HL-60 (cell line): Measurements from ENCODE around the gene CNDP1.

Experiments used
- DNase-seq, 2 experiments: peaks; one replicate each; pipeline ENCODE4 v3.0.0-alpha.2; 2010 to 2020; ENCODE audit warnings: low read depth in 1 of 2, low spot score in 1 of 2
- H3K27ac ChIP-seq: fragments of 250-450 bp; sonication (Bioruptor Pico); replicated peaks from 2 replicates; pipeline ENCODE4 v1.5.1; 2020; ENCODE audit warnings: mild to moderate bottlenecking, moderate library complexity
- H3K27me3 ChIP-seq: fragments of 250-450 bp; sonication (Bioruptor Pico); 2 replicates; pipeline ENCODE4 v1.5.1; 2021; ENCODE audit warnings: mild to moderate bottlenecking, moderate library complexity; ENCODE audit not compliant: insufficient read depth, poor library complexity, severe bottlenecking
- H3K4me3 ChIP-seq: replicated peaks from 2 replicates; pipeline ENCODE4 v1.5.1; 2011; ENCODE audit warnings: mild to moderate bottlenecking, control low read depth, low read length; ENCODE audit not compliant: insufficient read depth
- GABPA ChIP-seq: IDR thresholded peaks from 2 replicates; pipeline ENCODE4 v1.6.1; 2012; ENCODE audit warnings: low read depth
- POLR2AphosphoS5 ChIP-seq: IDR thresholded peaks from 2 replicates; pipeline ENCODE4 v1.6.1; 2012; ENCODE audit warnings: low read depth
- SPI1 ChIP-seq: IDR thresholded peaks from 2 replicates; pipeline ENCODE4 v1.6.1; 2012; ENCODE audit warnings: low read depth, mild to moderate bottlenecking, borderline replicate concordance
- TF ChIP-seq, protein P1 (sequence below): IDR thresholded peaks from 2 replicates; pipeline ENCODE4 v1.6.1; 2012; ENCODE audit warnings: low read depth; ENCODE audit not compliant: insufficient replicate concordance
- TF ChIP-seq, protein P2 (sequence below): IDR thresholded peaks from one replicate; pipeline ENCODE4 v1.5.1; 2011; ENCODE audit warnings: low read length, control low read depth, inconsistent platforms; ENCODE audit not compliant: insufficient read depth

The CNDP1 gene

DNA sequence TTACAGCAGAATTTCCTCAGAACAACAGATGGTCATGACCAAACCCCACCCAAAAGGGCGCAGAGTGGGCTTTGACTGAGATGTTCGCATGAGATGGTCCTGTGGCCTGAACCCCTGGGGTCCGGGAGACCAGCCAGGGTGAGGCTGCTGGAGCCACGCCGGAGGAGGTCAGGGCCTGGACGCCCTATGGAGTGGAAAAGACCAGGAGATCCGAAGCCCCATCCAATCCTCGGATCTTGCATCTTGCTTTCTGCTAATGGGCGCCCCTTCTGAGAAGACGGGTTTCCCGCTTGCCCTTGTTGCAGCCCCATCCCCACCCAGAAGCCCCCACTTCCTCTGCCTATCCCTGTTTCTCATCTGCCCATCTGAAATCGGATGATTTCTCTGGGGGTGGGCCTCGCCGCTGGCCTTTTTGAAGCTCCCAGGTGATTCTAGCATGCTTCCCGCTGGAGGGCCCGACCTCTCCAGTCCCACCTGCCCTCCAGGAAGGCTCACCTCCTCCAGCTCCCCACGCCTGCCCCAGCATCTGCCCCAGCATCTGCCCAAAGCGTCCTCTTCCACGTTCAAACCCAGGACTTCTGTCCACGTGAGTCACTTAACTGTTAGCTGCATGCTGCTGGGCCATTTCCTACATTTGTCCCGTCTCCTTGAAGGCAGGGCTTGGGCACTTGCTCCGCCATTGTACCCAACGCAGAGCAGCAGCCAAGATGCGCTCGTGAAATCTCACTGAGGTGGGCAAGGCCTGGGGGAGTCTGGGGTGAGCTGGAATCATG, 4.3 kb upstream of the CNDP1 start:
- DNase-seq: no peak
- no peak for TF ChIP-seq GABPA
- no peak for TF ChIP-seq POLR2AphosphoS5
- TF ChIP-seq, protein P1, sequence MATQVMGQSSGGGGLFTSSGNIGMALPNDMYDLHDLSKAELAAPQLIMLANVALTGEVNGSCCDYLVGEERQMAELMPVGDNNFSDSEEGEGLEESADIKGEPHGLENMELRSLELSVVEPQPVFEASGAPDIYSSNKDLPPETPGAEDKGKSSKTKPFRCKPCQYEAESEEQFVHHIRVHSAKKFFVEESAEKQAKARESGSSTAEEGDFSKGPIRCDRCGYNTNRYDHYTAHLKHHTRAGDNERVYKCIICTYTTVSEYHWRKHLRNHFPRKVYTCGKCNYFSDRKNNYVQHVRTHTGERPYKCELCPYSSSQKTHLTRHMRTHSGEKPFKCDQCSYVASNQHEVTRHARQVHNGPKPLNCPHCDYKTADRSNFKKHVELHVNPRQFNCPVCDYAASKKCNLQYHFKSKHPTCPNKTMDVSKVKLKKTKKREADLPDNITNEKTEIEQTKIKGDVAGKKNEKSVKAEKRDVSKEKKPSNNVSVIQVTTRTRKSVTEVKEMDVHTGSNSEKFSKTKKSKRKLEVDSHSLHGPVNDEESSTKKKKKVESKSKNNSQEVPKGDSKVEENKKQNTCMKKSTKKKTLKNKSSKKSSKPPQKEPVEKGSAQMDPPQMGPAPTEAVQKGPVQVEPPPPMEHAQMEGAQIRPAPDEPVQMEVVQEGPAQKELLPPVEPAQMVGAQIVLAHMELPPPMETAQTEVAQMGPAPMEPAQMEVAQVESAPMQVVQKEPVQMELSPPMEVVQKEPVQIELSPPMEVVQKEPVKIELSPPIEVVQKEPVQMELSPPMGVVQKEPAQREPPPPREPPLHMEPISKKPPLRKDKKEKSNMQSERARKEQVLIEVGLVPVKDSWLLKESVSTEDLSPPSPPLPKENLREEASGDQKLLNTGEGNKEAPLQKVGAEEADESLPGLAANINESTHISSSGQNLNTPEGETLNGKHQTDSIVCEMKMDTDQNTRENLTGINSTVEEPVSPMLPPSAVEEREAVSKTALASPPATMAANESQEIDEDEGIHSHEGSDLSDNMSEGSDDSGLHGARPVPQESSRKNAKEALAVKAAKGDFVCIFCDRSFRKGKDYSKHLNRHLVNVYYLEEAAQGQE: no peak
- TF ChIP-seq, protein P2, sequence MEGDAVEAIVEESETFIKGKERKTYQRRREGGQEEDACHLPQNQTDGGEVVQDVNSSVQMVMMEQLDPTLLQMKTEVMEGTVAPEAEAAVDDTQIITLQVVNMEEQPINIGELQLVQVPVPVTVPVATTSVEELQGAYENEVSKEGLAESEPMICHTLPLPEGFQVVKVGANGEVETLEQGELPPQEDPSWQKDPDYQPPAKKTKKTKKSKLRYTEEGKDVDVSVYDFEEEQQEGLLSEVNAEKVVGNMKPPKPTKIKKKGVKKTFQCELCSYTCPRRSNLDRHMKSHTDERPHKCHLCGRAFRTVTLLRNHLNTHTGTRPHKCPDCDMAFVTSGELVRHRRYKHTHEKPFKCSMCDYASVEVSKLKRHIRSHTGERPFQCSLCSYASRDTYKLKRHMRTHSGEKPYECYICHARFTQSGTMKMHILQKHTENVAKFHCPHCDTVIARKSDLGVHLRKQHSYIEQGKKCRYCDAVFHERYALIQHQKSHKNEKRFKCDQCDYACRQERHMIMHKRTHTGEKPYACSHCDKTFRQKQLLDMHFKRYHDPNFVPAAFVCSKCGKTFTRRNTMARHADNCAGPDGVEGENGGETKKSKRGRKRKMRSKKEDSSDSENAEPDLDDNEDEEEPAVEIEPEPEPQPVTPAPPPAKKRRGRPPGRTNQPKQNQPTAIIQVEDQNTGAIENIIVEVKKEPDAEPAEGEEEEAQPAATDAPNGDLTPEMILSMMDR: no peak
- no peak for TF ChIP-seq SPI1
- H3K27ac ChIP-seq: no peak overlapping the region
- H3K27me3 ChIP-seq: no peaks in the 10 kb centered on the region
- no peak overlapping the region for H3K4me3 ChIP-seq

DNA sequence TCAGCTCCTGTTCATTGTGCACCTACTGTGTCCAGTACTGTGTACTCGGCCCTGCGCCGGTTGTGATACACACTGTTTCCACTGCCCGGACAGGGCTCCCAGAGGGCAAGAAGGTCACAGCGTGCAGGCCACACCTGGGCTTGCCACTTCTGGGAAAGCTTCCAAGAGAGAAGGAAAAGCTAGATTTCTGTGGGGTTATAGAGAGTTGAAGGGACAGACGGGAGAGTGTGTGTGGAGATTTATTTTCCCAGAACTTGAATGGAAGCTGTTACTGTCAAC, 3.8 kb upstream of the CNDP1 start:
- no peak overlapping the region for H3K4me3 ChIP-seq
- TF ChIP-seq SPI1: no peak
- TF ChIP-seq POLR2AphosphoS5: no peak
- TF ChIP-seq, protein P1: no peak
- TF ChIP-seq, protein P2: no peak
- no peak for TF ChIP-seq GABPA
- no peak for DNase-seq
- H3K27me3 ChIP-seq: no peaks in the 10 kb centered on the region
- H3K27ac ChIP-seq: no peak overlapping the region

DNA sequence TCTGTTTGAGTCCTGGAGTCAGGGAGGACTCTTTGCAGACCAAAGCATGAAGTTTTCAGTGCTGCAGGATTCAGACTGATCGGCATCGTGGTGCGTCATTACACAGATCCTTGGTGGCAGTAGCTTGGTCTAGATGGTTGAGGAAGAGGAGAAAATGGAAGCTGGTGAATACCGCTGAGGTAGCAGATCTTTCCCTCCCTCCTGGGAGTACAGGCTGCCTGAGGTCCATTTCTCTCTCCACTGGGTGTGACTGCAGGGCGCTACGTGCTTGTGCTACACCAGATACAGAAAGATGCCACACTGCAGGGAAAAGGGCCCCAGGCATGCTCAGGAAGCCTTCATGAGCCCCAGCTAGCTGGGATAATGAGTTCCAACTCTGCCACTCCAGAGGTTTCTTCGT, 3.3 kb upstream of the CNDP1 start:
- Histone ChIP-seq H3K4me3 (no peak overlapping the region), H3K27ac (no peak overlapping the region), H3K27me3 (no peaks in the 10 kb centered on the region)
- TF ChIP-seq, protein P2: no peak
- no peak for TF ChIP-seq POLR2AphosphoS5
- no peak for TF ChIP-seq SPI1
- TF ChIP-seq, protein P1: no peak
- no peak for TF ChIP-seq GABPA
- no peak for DNase-seq
